Mucosa of descending colon (tissue), 3 donors: ENCODE results near the gene FUNDC1. TPM values are rescaled to one million over a fixed set of nuclear protein-coding genes. Genes with fewer than 3 reads are reported as not detected.

Source experiments
- ATAC-seq: fragments of 200-7000 bp; cut with Tn5 transposase; one replicate; pipeline ENCODE4 v1.9.1; 2020; ENCODE audit warnings: mild to moderate bottlenecking, moderate library complexity
- DNase-seq, 3 donors: peaks; one replicate each; pipeline ENCODE4 v3.0.0-alpha.2; 2020
- H3K36me3 ChIP-seq: fragments of 200-600 bp; one replicate; pipeline ENCODE4 v1.8.0; 2021; ENCODE audit warnings: low read depth, mild to moderate bottlenecking
- H3K4me1 ChIP-seq: fragments of 200-600 bp; one replicate; pipeline ENCODE4 v1.8.0; 2021; ENCODE audit warnings: low read depth, mild to moderate bottlenecking
- H3K4me3 ChIP-seq: fragments of 200-600 bp; one replicate; pipeline ENCODE4 v1.8.0; 2021; ENCODE audit warnings: mild to moderate bottlenecking
- H3K9me3 ChIP-seq: fragments of 200-600 bp; one replicate; pipeline ENCODE4 v1.8.0; 2021; ENCODE audit warnings: mild to moderate bottlenecking
- CTCF ChIP-seq: fragments of 200-600 bp; IDR thresholded peaks from one replicate; pipeline ENCODE4 v1.8.0; 2022; ENCODE audit warnings: antibody characterized with exemption, mild to moderate bottlenecking
- intact Hi-C, 2 donors: fragments of 100-400 bp; cut with DNase I in 1 of 2; cut with micrococcal nuclease in 1 of 2; formaldehyde crosslinking; loops; one replicate each; pipeline versions ENCODE4 v1.11.0 to v1.11.1; 2022; cut with DNase I, micrococcal nuclease
- total RNA-seq, 3 donors: library from RNA; stranded (reverse); fragmentation: NEBNext Ultra II Directional in 2 of 3; extraction: Animal tissue kit (Norgen Biotek cat#: 25700) in 2 of 3; gene quantifications; one replicate each; pipeline versions ENCODE4 v1.2.1 to v1.2.4, GENCODE V29; 2021 to 2023
- donor health status: DM: no; HTN: no; CAD: no; lungs with moderate emphysema.
- donor health status: DM: no; HTN: no; CAD: no.
- donor health status: DM: no; HTN: yes; CAD: no.

The FUNDC1 gene
- total RNA-seq, 3 donors from 2014 or later: 6.6 to 13.6 (median 7.9) TPM

- H3K36me3 ChIP-seq: no peaks in the 10 kb centered on the region
- no peaks in the 10 kb centered on the region for H3K9me3 ChIP-seq
- no peak for TF ChIP-seq CTCF
- intact Hi-C loops: no loop called here
- H3K4me1 ChIP-seq: no peaks in the 10 kb centered on the region
- no peak overlapping the region for H3K4me3 ChIP-seq
- DNase-seq: no peak
- ATAC-seq: no peak
Observed at GRCh38 chrX:44529310-44529709, 13.3 kb downstream of the FUNDC1 start.

- no peak for TF ChIP-seq CTCF
- intact Hi-C loops: no loop called here
Observed at GRCh38 chrX:44514272-44514671, 28.4 kb downstream of the FUNDC1 start.

GRCh38 chrX:44507292-44507691 is 35.4 kb downstream of the FUNDC1 start:
- no peak for ATAC-seq
- intact Hi-C loops: no loop called here
- H3K36me3 ChIP-seq: no peaks in the 10 kb centered on the region
- no peak for TF ChIP-seq CTCF
- no peak overlapping the region for H3K4me3 ChIP-seq
- no peaks in the 10 kb centered on the region for H3K4me1 ChIP-seq
- no peak for DNase-seq
- no peaks in the 10 kb centered on the region for H3K9me3 ChIP-seq

More at GRCh38 chrX:44514272-44514671, 28.4 kb downstream of the FUNDC1 start:
- no peaks in the 10 kb centered on the region for H3K36me3 ChIP-seq
- ATAC-seq: no peak
- DNase-seq: no peak
- H3K4me1 ChIP-seq: no peaks in the 10 kb centered on the region
- H3K9me3 ChIP-seq: no peaks in the 10 kb centered on the region
- no peak overlapping the region for H3K4me3 ChIP-seq

- intact Hi-C loops: no loop called here
- Histone ChIP-seq H3K9me3 (no peaks in the 10 kb centered on the region), H3K4me3 (no peak overlapping the region), H3K36me3 (no peaks in the 10 kb centered on the region), H3K4me1 (no peaks in the 10 kb centered on the region)
- DNase-seq (no peak), ATAC-seq (no peak)
- no peak for TF ChIP-seq CTCF
Observed at GRCh38 chrX:44506678-44507077, 36.0 kb downstream of the FUNDC1 start.

- Histone ChIP-seq H3K36me3 (no peaks in the 10 kb centered on the region), H3K4me3 (no peak overlapping the region), H3K4me1 (no peaks in the 10 kb centered on the region), H3K9me3 (no peaks in the 10 kb centered on the region)
- peak; percentile 97 for ATAC-seq
- DNase-seq: peak in 1 of 3 donors; percentile 51
- TF ChIP-seq CTCF: no peak
- intact Hi-C loops: no loop called here
Observed at GRCh38 chrX:44503560-44503959, 39.1 kb downstream of the FUNDC1 start.

- Histone ChIP-seq H3K9me3 (no peaks in the 10 kb centered on the region), H3K36me3 (no peaks in the 10 kb centered on the region), H3K4me3 (no peak overlapping the region), H3K4me1 (no peaks in the 10 kb centered on the region)
- no peak for DNase-seq
- intact Hi-C loops: no loop called here
- no peak for TF ChIP-seq CTCF
- no peak for ATAC-seq
Observed at GRCh38 chrX:44495091-44495490, 47.6 kb downstream of the FUNDC1 start.
